GM23338 (cell line): ENCODE data around the gene POLK. TPM values are rescaled to one million over a fixed set of nuclear protein-coding genes. Genes with fewer than 3 reads are reported as not detected.

Experiments used
- ATAC-seq: fragments of 200-7000 bp; cut with Tn5 transposase; 3 replicates; pipeline ENCODE4 v1.9.1; 2020
- DNase-seq: peaks from one replicate; pipeline ENCODE4 v3.0.0-alpha.2; 2015; ENCODE audit warnings: low spot score
- H2AFZ ChIP-seq: fragments of 200-600 bp; sonication (generic); 2 replicates; pipeline ENCODE4 v1.8.0; 2016; ENCODE audit warnings: antibody characterized with exemption, mild to moderate bottlenecking, moderate library complexity
- H3F3A ChIP-seq: fragments of 200-600 bp; sonication (generic); replicated peaks from 2 replicates; pipeline ENCODE4 v1.8.0; 2017; ENCODE audit warnings: antibody characterized with exemption, mixed run types, low read depth
- H3K27ac ChIP-seq: fragments of 200-600 bp; sonication (generic); 2 replicates; pipeline ENCODE4 v1.6.1; 2016; ENCODE audit warnings: low read depth
- H3K27me3 ChIP-seq: fragments of 200-600 bp; sonication (generic); 2 replicates; pipeline ENCODE4 v1.8.0; 2016; ENCODE audit warnings: mild to moderate bottlenecking, mixed run types, moderate library complexity; ENCODE audit not compliant: insufficient read depth
- H3K36me3 ChIP-seq: fragments of 200-600 bp; sonication (generic); 2 replicates; pipeline ENCODE4 v1.8.0; 2016; ENCODE audit warnings: mild to moderate bottlenecking; ENCODE audit not compliant: insufficient read depth
- H3K4me1 ChIP-seq: fragments of 200-600 bp; sonication (generic); 2 replicates; pipeline ENCODE4 v1.8.0; 2016; ENCODE audit warnings: mild to moderate bottlenecking, moderate library complexity; ENCODE audit not compliant: insufficient read depth
- H3K4me2 ChIP-seq: fragments of 200-600 bp; sonication (generic); 2 replicates; pipeline ENCODE4 v1.7.1; 2017; ENCODE audit warnings: mixed run types
- H3K4me3 ChIP-seq: fragments of 200-600 bp; sonication (generic); 2 replicates; pipeline ENCODE4 v1.6.1; 2016; ENCODE audit warnings: mixed run types
- H3K79me2 ChIP-seq: fragments of 200-600 bp; sonication (generic); replicated peaks from 2 replicates; pipeline ENCODE4 v1.8.0; 2017; ENCODE audit warnings: mild to moderate bottlenecking; ENCODE audit not compliant: insufficient read depth
- H3K9me2 ChIP-seq: fragments of 200-600 bp; sonication (generic); 2 replicates; pipeline ENCODE4 v1.8.0; 2017; ENCODE audit not compliant: insufficient read depth
- H4K20me1 ChIP-seq: fragments of 200-600 bp; sonication (generic); replicated peaks from 2 replicates; pipeline ENCODE4 v1.8.0; 2017; ENCODE audit warnings: mild to moderate bottlenecking; ENCODE audit not compliant: insufficient read depth
- H3K27ac Mint-ChIP-seq: 2 replicates; pipeline ENCODE4 v1.8.0; 2020; ENCODE audit warnings: inconsistent platforms, mild to moderate bottlenecking, moderate library complexity, mixed read lengths
- H3K27me3 Mint-ChIP-seq: 3 replicates; pipeline ENCODE4 v1.8.0; 2022; ENCODE audit warnings: low read depth, mild to moderate bottlenecking, moderate library complexity, mixed read lengths, inconsistent platforms; ENCODE audit not compliant: insufficient read depth, poor library complexity
- H3K36me3 Mint-ChIP-seq: 3 replicates; pipeline ENCODE4 v1.8.0; 2021; ENCODE audit warnings: low read depth, mild to moderate bottlenecking, inconsistent platforms, moderate library complexity, mixed read lengths
- H3K4me1 Mint-ChIP-seq: 3 replicates; pipeline ENCODE4 v1.8.0; 2020; ENCODE audit warnings: mild to moderate bottlenecking, inconsistent platforms, mixed read lengths
- H3K4me3 Mint-ChIP-seq: 3 replicates; pipeline ENCODE4 v1.8.0; 2021; ENCODE audit warnings: moderate library complexity, mild to moderate bottlenecking, inconsistent platforms, mixed read lengths
- H3K9me3 Mint-ChIP-seq: 3 replicates; pipeline ENCODE4 v1.8.0; 2020; ENCODE audit warnings: moderate library complexity, mild to moderate bottlenecking, inconsistent platforms, mixed read lengths
- NANOG ChIP-seq: IDR thresholded peaks from 2 replicates; pipeline ENCODE4 v1.6.1; 2016; ENCODE audit warnings: antibody characterized with exemption, borderline replicate concordance
- STAT1 ChIP-seq: IDR thresholded peaks from one replicate; pipeline ENCODE4 v1.6.1; 2016; ENCODE audit warnings: antibody characterized with exemption; ENCODE audit not compliant: unreplicated experiment
- ZNF331 ChIP-seq: fragments of 250-450 bp; sonication (Bioruptor Pico); IDR thresholded peaks from 2 replicates; pipeline ENCODE4 v1.5.0; 2020; ENCODE audit warnings: low read depth, mild to moderate bottlenecking, moderate library complexity
- polyA plus RNA-seq: library from polyadenylated mRNA; unstranded; fragments of >200 nt; fragmentation: Nextera tagmentation; extraction: Ambion mirVana; gene quantifications from 2 replicates; pipeline ENCODE4 v1.2.1, GENCODE V29; 2016
- total RNA-seq: library from RNA; depleted of rRNA; stranded (reverse); fragments of >200 nt; shearing (Covaris generic); gene quantifications from 2 replicates; pipeline ENCODE4 v1.2.3, GENCODE V29; 2014
- TF ChIP-seq, protein P1 (sequence below): IDR thresholded peaks from one replicate; pipeline ENCODE4 v1.6.1; 2018; ENCODE audit warnings: antibody characterized with exemption; ENCODE audit not compliant: unreplicated experiment
- TF ChIP-seq, protein P2 (sequence below): fragments of 250-450 bp; sonication (Bioruptor Pico); IDR thresholded peaks from 2 replicates; pipeline ENCODE4 v1.5.0; 2020; ENCODE audit warnings: mild to moderate bottlenecking, moderate library complexity

Gene POLK
- total and polyA plus RNA-seq, 2 experiments from 2014 or later = 6.3 to 14.5 TPM

DNA sequence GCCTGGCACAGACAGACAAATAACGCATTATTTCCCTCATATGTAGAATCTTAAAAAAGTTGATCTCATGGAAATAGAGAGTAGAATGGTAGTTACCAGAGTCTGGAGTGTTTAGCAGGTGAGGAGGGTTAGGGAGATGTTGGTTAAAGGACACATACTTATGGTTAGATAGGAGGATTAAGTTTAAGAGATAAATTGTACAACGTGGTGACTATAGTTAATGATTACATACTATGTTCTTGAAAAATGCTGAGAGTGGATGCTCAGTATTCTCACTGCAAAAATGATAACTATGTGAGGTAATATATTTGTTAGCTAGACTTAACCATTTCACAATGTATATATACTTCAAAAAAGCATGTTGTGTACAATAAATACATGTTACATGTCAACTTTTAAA lies 38.2 kb upstream of the POLK start (continued):
- TF ChIP-seq, protein P1, sequence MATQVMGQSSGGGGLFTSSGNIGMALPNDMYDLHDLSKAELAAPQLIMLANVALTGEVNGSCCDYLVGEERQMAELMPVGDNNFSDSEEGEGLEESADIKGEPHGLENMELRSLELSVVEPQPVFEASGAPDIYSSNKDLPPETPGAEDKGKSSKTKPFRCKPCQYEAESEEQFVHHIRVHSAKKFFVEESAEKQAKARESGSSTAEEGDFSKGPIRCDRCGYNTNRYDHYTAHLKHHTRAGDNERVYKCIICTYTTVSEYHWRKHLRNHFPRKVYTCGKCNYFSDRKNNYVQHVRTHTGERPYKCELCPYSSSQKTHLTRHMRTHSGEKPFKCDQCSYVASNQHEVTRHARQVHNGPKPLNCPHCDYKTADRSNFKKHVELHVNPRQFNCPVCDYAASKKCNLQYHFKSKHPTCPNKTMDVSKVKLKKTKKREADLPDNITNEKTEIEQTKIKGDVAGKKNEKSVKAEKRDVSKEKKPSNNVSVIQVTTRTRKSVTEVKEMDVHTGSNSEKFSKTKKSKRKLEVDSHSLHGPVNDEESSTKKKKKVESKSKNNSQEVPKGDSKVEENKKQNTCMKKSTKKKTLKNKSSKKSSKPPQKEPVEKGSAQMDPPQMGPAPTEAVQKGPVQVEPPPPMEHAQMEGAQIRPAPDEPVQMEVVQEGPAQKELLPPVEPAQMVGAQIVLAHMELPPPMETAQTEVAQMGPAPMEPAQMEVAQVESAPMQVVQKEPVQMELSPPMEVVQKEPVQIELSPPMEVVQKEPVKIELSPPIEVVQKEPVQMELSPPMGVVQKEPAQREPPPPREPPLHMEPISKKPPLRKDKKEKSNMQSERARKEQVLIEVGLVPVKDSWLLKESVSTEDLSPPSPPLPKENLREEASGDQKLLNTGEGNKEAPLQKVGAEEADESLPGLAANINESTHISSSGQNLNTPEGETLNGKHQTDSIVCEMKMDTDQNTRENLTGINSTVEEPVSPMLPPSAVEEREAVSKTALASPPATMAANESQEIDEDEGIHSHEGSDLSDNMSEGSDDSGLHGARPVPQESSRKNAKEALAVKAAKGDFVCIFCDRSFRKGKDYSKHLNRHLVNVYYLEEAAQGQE = no peak

DNA sequence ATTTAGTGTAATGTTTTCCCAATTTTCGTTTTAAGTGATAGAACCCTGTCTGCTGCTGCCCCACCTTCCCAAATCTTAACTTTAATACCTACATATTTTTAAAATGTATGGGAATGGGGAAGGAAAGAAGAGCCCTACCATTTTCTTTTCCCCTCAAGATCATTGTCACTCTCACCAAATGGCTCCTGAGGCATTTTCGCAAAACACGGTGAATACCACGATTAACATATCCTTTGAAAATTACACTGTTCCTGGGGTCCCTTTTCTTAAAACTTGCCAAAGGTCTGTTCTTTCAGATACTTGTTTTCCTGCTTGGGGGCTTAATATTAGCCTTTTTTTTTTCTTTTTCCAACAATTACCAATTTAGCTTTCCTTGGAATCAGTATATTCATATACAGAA lies 36.3 kb upstream of the POLK start:
- H4K20me1 ChIP-seq = no peaks in the 10 kb centered on the region
- peak overlapping the region; percentile 4; the same call in 1 of the 2 replicates for H3K27ac ChIP-seq
- no peaks in the 10 kb centered on the region for H3K9me2 ChIP-seq
- peaks cover 33% of the 10 kb centered on the region for H3K4me1 ChIP-seq
- peak overlapping the region; percentile 93 for H3K27ac Mint-ChIP-seq
- peaks cover 3% of the 10 kb centered on the region; the same call in 1 of the 3 replicates for H3K36me3 Mint-ChIP-seq
- no peaks in the 10 kb centered on the region; the same call in 2 of the 3 replicates for H3K9me3 Mint-ChIP-seq
- TF ChIP-seq ZNF331 (CRISPR knock-in tag) (no peak), NANOG (0 out of 2 replicates have a peak, but pooled peaks have one; percentile 14)
- peak overlapping the region; percentile 10 for H3K4me2 ChIP-seq
- peak overlapping the region; percentile 62 for H3K4me3 Mint-ChIP-seq
- no peaks in the 10 kb centered on the region for H3F3A ChIP-seq
- no peaks in the 10 kb centered on the region for H3K27me3 ChIP-seq
- H3K4me1 Mint-ChIP-seq = peaks cover 33% of the 10 kb centered on the region
- H3K79me2 ChIP-seq = peaks cover 41% of the 10 kb centered on the region
- DNase-seq (peak; percentile 62), ATAC-seq (peak; percentile 73)
- H3K4me3 ChIP-seq = peak overlapping the region; percentile 6
- no peaks in the 10 kb centered on the region for H3K36me3 ChIP-seq
- no peak overlapping the region for H2AFZ ChIP-seq
- H3K27me3 Mint-ChIP-seq = peaks cover 3% of the 10 kb centered on the region

DNA sequence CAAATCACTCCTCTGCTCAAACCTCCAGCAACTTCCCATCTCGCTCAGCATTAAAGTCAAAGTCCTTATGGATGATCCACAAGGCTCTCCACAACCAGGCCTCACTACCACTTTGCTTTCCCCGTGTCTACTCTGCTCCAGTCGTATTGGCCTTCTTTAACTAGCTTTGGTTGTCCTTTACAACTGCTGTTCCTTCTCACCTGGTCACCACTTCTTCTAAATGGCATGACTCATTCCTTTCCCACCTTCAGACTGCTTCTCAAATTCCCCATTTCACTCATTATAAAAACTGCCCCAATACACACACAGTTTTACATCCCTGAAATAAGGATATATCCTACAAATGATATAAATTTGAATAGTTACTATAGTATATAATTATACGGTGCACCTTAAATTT lies 30.7 kb upstream of the POLK start:
- ATAC-seq (no peak), DNase-seq (no peak)
- H4K20me1 ChIP-seq = no peaks in the 10 kb centered on the region
- TF ChIP-seq, protein P2, sequence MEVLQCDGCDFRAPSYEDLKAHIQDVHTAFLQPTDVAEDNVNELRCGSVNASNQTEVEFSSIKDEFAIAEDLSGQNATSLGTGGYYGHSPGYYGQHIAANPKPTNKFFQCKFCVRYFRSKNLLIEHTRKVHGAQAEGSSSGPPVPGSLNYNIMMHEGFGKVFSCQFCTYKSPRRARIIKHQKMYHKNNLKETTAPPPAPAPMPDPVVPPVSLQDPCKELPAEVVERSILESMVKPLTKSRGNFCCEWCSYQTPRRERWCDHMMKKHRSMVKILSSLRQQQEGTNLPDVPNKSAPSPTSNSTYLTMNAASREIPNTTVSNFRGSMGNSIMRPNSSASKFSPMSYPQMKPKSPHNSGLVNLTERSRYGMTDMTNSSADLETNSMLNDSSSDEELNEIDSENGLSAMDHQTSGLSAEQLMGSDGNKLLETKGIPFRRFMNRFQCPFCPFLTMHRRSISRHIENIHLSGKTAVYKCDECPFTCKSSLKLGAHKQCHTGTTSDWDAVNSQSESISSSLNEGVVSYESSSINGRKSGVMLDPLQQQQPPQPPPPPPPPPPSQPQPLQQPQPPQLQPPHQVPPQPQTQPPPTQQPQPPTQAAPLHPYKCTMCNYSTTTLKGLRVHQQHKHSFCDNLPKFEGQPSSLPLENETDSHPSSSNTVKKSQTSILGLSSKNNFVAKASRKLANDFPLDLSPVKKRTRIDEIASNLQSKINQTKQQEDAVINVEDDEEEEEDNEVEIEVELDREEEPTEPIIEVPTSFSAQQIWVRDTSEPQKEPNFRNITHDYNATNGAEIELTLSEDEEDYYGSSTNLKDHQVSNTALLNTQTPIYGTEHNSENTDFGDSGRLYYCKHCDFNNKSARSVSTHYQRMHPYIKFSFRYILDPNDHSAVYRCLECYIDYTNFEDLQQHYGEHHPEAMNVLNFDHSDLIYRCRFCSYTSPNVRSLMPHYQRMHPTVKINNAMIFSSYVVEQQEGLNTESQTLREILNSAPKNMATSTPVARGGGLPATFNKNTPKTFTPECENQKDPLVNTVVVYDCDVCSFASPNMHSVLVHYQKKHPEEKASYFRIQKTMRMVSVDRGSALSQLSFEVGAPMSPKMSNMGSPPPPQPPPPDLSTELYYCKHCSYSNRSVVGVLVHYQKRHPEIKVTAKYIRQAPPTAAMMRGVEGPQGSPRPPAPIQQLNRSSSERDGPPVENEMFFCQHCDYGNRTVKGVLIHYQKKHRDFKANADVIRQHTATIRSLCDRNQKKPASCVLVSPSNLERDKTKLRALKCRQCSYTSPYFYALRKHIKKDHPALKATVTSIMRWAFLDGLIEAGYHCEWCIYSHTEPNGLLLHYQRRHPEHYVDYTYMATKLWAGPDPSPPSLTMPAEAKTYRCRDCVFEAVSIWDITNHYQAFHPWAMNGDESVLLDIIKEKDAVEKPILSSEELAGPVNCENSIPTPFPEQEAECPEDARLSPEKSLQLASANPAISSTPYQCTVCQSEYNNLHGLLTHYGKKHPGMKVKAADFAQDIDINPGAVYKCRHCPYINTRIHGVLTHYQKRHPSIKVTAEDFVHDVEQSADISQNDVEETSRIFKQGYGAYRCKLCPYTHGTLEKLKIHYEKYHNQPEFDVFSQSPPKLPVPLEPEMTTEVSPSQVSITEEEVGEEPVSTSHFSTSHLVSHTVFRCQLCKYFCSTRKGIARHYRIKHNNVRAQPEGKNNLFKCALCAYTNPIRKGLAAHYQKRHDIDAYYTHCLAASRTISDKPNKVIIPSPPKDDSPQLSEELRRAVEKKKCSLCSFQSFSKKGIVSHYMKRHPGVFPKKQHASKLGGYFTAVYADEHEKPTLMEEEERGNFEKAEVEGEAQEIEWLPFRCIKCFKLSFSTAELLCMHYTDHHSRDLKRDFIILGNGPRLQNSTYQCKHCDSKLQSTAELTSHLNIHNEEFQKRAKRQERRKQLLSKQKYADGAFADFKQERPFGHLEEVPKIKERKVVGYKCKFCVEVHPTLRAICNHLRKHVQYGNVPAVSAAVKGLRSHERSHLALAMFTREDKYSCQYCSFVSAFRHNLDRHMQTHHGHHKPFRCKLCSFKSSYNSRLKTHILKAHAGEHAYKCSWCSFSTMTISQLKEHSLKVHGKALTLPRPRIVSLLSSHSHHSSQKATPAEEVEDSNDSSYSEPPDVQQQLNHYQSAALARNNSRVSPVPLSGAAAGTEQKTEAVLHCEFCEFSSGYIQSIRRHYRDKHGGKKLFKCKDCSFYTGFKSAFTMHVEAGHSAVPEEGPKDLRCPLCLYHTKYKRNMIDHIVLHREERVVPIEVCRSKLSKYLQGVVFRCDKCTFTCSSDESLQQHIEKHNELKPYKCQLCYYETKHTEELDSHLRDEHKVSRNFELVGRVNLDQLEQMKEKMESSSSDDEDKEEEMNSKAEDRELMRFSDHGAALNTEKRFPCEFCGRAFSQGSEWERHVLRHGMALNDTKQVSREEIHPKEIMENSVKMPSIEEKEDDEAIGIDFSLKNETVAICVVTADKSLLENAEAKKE (CRISPR knock-in tag) = no peak
- no peak for TF ChIP-seq STAT1
- no peak for TF ChIP-seq NANOG
- no peak for TF ChIP-seq ZNF331 (CRISPR knock-in tag)
- no peaks in the 10 kb centered on the region for H3K27me3 ChIP-seq
- Mint-ChIP-seq H3K4me3 (no peak overlapping the region), H3K9me3 (no peaks in the 10 kb centered on the region; the same call in 2 of the 3 replicates), H3K27me3 (peaks cover 3% of the 10 kb centered on the region), H3K27ac (peak overlapping the region; percentile 3; the same call in 1 of the 2 replicates), H3K4me1 (peaks cover 29% of the 10 kb centered on the region), H3K36me3 (no peaks in the 10 kb centered on the region)
- H3K36me3 ChIP-seq = no peaks in the 10 kb centered on the region
- no peaks in the 10 kb centered on the region for H3F3A ChIP-seq
- H3K27ac ChIP-seq = no peak overlapping the region
- no peak overlapping the region for H2AFZ ChIP-seq
- H3K9me2 ChIP-seq = no peaks in the 10 kb centered on the region
- H3K4me2 ChIP-seq = no peak overlapping the region
- peaks cover 65% of the 10 kb centered on the region for H3K79me2 ChIP-seq
- no peak overlapping the region for H3K4me3 ChIP-seq
- H3K4me1 ChIP-seq = peaks cover 29% of the 10 kb centered on the region
